ENCODE data around the gene KCTD15. TPM values are rescaled to one million over a fixed set of nuclear protein-coding genes. Genes with fewer than 3 reads are reported as not detected.

The KCTD15 gene
- total and polyA plus RNA-seq, 8 donors = 14.8 to 33.8 (median 19.0) TPM

DNA sequence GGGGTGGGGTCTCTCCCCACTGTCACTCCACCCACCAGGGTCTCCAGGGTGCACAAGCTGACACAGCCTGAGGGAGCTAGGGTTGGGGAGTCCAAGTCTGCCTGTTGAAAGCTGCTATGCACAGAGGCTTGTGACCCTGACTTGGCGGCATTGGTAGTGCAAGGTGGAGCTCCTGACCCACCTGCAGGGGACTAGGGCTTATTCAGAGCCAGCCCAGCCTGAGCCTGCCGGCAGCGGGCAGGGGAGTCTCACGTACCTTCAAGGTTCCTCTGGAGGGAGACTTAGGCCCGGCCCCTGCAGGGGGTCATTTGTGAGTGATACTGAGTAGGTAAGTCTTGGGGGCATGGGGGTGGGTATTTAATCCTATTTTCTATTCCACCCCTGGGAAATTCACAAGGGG, 4.7 kb downstream of the KCTD15 start:
- ATAC-seq (no peak), DNase-seq (peak in 1 of 6 donors; percentile 59), FAIRE-seq (no peak)
- Histone ChIP-seq H3K27me3 (no peaks in the 10 kb centered on the region), H3K4me1 (peaks cover 0 to 7% (median 7%) of the 10 kb centered on the region in 3 donors), H3K36me3 (no peaks in the 10 kb centered on the region), H3K4me3 (no peak overlapping the region), H3K9me3 (no peaks in the 10 kb centered on the region), H3K27ac (no peak overlapping the region)
- 90 to 91% methylated on average over 5 of the region's 5 CpGs for WGBS, 2 donors
- intact Hi-C loops (cut with DNase I) = no loop called here
- TF ChIP-seq, protein P1, sequence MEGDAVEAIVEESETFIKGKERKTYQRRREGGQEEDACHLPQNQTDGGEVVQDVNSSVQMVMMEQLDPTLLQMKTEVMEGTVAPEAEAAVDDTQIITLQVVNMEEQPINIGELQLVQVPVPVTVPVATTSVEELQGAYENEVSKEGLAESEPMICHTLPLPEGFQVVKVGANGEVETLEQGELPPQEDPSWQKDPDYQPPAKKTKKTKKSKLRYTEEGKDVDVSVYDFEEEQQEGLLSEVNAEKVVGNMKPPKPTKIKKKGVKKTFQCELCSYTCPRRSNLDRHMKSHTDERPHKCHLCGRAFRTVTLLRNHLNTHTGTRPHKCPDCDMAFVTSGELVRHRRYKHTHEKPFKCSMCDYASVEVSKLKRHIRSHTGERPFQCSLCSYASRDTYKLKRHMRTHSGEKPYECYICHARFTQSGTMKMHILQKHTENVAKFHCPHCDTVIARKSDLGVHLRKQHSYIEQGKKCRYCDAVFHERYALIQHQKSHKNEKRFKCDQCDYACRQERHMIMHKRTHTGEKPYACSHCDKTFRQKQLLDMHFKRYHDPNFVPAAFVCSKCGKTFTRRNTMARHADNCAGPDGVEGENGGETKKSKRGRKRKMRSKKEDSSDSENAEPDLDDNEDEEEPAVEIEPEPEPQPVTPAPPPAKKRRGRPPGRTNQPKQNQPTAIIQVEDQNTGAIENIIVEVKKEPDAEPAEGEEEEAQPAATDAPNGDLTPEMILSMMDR (IDR thresholded peaks at IDR 0.05) = no peak

DNA sequence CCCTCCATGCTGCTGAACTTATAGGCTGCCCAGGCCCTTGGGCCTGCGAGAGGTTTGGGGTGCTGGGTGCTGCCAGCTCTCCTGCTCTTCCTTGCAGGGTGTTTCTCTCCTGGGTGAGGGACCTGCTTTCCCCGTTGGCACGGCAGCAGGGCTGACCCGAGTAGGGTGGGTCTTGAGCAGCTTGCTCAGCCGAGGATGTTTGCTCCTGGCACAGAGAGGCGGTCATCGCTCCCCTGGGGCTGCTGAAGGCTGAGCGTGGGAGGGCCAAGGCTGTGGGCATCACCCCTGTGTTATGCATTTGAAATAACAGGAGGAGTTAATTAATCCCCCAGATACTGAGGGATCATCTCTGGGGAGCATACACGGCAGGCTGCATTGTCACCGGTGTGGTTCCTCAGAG, 5.3 kb downstream of the KCTD15 start:
- whole genome bisulfite sequencing, 2 donors = 87 to 88% methylated on average over 10 of the region's 10 CpGs
- no peak overlapping the region for H3K4me3 ChIP-seq
- H3K36me3 ChIP-seq = no peaks in the 10 kb centered on the region
- ATAC-seq (no peak), FAIRE-seq (no peak), DNase-seq (peak in 1 of 6 donors; percentile 55)
- H3K4me1 ChIP-seq = peaks cover 0 to 7% (median 7%) of the 10 kb centered on the region in 3 donors
- TF ChIP-seq, protein P1 (IDR thresholded peaks at IDR 0.05) = no peak
- H3K9me3 ChIP-seq = no peaks in the 10 kb centered on the region
- H3K27ac ChIP-seq = no peak overlapping the region
- no peaks in the 10 kb centered on the region for H3K27me3 ChIP-seq
- intact Hi-C loops (cut with DNase I) = no loop called here

DNA sequence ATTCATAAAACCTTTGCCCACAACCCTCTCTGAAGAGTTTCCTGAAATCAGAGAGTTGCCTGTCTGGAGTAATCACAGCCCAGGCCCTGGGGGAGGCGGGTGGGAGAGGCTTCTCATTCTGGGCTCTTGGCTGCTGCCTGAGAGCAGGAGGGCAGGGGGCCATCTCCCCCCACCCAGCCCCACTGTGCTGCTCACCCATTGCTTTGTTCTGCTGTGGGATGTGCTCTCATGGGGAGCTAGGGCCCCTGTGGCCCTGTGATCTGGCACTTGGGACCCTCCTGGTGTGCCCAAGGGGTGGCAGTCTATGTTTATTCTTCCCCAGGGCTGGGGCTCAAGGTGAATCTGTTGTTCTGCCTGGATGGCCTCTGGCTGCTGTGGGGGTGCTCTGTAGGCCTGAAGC, 6.1 kb downstream of the KCTD15 start:
- intact Hi-C loops (cut with DNase I) = no loop called here
- H3K27me3 ChIP-seq = no peaks in the 10 kb centered on the region
- no peak for FAIRE-seq
- no peaks in the 10 kb centered on the region for H3K36me3 ChIP-seq
- peaks cover 0 to 7% (median 7%) of the 10 kb centered on the region in 3 donors for H3K4me1 ChIP-seq
- H3K27ac ChIP-seq = peak overlapping the region in 2 of 4 donors; percentile 31 to 82
- no peak for ATAC-seq
- DNase-seq = peak in 1 of 6 donors; percentile 43
- 92 to 100% methylated on average over 1 of the region's 1 CpG for WGBS, 2 donors
- no peaks in the 10 kb centered on the region for H3K9me3 ChIP-seq
- no peak overlapping the region for H3K4me3 ChIP-seq
- TF ChIP-seq, protein P1 (IDR thresholded peaks at IDR 0.05) = no peak

DNA sequence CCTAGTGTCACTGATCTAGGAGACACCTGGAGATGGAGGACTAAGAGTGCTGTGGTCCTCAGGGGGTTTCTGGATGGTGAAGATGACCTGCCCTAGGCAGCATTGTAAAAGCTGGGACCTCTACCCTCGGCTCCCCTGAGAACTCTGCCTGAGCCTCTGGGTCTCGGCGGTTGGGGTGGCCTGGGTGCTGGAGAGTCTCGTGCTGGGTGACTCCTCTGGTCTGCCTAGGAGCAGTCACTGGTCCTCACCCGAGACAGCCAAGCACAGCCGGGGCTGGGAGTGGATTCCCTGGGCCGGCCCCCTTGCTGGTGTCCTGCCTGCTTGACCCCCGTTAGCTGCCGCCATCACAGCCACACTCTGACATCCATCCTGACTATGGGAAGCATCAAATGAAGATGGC, 6.7 kb downstream of the KCTD15 start:
- DNase-seq (peak in 1 of 6 donors; percentile 59), FAIRE-seq (no peak), ATAC-seq (no peak)
- Histone ChIP-seq H3K4me3 (no peak overlapping the region), H3K27ac (peak overlapping the region in 2 of 4 donors; percentile 31 to 82), H3K36me3 (no peaks in the 10 kb centered on the region), H3K9me3 (no peaks in the 10 kb centered on the region), H3K27me3 (no peaks in the 10 kb centered on the region), H3K4me1 (peaks cover 0 to 7% (median 7%) of the 10 kb centered on the region in 3 donors)
- intact Hi-C loops (cut with DNase I) = no loop called here
- TF ChIP-seq, protein P1 (IDR thresholded peaks at IDR 0.05) = no peak
- 92 to 94% methylated on average over 9 of the region's 9 CpGs for WGBS, 2 donors

DNA sequence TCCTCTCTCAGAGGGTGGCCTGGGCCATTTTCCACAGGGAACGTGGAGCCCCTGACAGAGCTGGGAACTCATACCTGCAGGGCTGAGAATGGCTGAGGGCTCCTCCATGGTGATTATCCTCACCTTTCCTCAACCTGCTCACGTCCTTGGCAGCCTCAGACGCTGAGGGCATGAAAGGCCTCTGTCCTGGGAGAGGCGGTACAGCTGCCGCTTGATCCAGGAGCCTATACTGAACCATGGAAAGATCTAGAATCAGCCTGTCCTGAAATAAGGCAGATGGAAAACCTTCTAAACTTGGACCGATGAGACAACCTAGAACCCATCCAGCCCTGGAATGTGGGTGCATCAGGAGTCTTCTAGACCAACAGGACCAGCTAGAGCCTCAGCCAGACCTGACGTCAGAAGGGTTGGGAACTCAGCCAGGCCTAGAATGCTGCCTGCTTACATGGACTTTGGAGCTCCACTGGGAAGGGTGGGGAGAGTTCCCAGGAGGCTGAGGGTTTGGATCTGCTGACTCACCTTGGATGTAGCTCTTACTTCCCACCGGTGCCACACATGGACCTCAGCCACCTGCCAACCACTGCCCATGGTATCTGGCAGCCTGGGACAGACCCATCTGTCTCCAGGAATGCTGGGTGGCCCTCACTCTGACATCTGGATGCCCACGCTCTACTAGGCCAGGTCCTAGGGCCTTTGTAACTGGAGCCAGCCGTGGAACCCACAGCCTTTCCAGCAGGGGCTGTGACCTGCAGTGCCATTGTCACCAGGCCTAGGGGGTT, 7.5 kb downstream of the KCTD15 start:
- H3K4me3 ChIP-seq = no peak overlapping the region
- TF ChIP-seq, protein P1 (IDR thresholded peaks at IDR 0.05) = no peak
- WGBS, 2 donors = 37 to 44% methylated on average over 10 of the region's 10 CpGs
- H3K4me1 ChIP-seq = peaks cover 0 to 7% (median 7%) of the 10 kb centered on the region in 3 donors
- no peaks in the 10 kb centered on the region for H3K27me3 ChIP-seq
- intact Hi-C loops (cut with DNase I) = no loop called here
- ATAC-seq (peak; percentile 95 to 96 (median 96)), FAIRE-seq (peak; percentile 78), DNase-seq (peak; percentile 81 to 95 (median 94))
- peak overlapping the region in 3 of 4 donors; percentile 8 to 82 (median 29) for H3K27ac ChIP-seq
- no peaks in the 10 kb centered on the region for H3K9me3 ChIP-seq
- no peaks in the 10 kb centered on the region for H3K36me3 ChIP-seq
